GM21786 (cell line): Measurements from ENCODE around the gene TRIM69.
"Not testable (repeated sequence)": the region's sequence is repeated elsewhere in the genome, so short reads cannot be mapped to it uniquely, and the experiment has no call there.

ENCODE experiments used
- ATAC-seq: cut with Tn5 transposase; IDR thresholded peaks from one replicate; pipeline ENCODE4 v1.9.1; 2021; ENCODE audit not compliant: unreplicated experiment

The TRIM69 gene

DNA sequence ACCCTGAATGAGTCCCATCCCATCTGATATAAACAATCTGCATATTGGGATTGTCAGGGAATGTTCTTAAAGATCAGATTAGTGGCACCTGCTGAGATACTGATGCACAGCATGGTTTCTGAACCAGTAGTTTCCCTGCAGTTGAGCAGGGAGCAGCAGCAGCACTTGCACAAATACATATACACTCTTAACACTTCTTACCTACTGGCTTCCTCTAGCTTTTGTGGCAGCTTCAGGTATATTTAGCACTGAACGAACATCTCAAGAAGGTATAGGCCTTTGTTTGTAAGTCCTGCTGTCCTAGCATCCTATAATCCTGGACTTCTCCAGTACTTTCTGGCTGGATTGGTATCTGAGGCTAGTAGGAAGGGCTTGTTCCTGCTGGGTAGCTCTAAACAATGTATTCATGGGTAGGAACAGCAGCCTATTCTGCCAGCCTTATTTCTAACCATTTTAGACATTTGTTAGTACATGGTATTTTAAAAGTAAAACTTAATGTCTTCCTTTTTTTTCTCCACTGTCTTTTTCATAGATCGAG lies 20.5 kb upstream of the TRIM69 start:
- ATAC-seq: no peak

DNA sequence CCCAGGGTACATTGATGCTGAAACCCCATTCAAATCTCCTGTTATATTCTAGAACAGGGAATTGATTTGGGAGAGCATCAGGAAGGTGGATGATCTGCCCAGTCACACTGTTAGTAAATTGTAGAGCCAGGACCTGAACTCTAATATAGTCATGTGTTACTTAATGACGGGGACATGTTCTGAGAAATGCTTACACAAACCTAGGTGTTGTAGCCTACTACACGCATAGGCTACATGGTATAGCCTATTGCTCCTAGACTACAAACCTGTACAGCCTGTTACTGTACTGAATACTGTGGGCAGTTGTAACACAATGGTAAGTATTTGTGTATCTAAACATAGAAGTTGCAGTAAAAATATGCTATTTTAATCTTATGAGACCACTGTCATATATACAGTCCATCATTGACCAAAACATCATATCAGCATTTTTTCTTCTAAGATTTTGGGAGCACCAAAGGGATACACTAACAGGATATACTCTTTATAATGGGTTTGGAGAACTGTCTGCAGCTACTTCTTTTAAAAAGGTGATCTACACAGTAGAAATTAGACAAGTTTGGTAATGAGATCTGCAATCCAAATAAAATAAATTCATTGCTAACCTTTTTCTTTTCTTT lies 19.2 kb upstream of the TRIM69 start:
- no peak for ATAC-seq

DNA sequence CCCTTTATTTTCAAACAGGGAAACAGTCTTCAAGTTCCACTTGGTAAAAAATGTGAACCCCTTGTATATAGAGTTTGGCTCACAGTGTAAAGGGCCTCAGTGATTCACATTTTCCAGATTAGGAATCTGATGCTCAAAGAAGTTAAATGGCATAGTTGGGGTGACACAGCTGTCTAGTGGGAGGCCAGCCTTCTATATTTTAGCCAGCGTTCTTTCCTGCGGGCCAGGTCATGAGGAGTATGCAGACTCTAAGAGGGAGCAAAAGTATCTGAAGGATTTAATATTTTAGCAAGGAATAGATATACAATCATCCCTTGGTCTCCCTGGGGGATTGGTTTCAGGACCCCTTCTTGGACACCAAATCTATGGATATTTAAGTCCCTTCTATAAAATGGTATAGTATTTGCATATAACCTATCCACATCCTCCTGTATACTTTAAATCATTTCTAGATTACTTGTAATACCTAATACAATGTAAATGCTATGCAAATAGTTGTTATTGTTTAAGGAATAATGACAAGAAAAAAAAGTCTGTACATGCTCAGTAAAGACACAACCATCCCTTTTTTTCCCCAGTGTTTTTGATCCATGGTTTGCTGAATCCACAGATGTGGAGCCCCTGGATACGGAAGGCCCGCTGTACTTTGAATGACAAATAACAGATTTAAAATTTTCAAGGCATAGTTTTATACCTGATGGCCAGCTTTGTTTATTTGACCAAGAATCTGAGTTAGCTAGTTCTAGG lies 18.0 kb upstream of the TRIM69 start:
- ATAC-seq: no peak

DNA sequence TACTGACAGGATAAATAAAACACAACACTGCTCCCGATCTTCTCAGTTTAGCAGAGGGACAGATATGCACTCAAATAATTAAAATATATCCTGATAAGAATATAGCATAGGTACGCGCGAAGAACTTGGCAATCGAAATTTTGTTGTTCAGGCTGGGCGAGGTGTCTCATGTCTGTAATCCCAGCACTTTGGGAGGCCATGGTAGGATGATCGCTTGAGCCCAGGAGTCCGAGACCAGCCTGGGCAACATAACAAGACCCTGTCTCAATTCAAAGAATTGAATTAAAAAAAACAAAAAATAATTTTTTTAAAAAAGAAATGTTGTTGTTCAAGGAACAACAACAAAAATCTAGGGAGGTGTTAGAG lies 17.4 kb upstream of the TRIM69 start:
- no peak for ATAC-seq

DNA sequence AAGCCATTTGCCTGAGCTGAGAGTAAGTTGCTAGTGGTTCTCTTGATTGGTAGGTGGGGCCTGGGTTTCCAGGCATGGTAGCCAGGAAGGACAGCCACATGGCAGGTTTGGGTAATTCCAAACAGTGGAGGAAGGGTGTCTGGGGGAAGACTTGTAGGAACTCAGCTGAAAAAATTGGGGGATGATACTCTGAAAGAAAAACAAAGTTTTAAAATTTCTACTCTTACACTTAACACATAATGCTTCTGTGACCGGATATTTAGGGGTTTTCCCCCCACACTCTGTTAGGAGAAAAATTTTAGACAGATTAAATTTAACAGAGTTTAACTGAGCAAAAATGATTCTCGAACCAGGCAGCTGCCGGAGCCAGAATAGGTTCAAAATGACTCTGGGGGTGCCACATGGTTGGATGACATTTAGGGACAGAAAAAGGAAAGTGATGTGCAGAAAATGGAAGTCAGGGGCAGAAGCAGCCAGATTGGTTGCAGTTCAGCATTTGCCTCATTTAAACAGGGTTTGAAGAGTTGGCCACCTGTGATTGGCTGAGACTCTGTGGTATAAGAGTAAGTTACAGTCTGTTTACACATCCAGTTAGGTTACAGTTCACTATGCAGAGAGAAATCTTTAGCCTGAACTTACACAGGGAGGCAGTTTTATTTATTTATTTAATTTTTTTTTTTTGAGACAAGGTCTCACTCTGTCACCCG lies 16.9 kb upstream of the TRIM69 start:
- ATAC-seq: peak; percentile 52

DNA sequence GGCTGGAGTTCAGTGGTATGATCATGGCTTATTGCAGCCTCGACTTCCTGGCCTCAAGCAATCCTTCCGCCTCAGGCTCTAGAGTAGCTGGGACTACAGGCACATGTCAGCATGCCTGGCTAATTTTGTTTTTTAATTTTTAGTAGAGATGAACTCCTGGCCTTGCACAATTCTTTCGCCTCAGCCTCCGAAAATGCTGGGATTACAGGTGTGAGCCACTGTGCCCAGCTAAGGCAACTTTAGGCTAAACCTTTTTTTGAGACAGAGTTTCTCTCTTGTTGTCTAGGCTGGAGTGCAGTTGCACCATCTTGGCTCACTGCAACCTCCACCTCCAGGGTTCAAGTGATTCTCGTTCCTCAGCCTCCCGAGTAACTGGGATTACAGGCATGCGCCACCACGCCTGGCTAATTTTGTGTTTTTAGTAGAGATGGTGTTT lies 16.3 kb upstream of the TRIM69 start:
- ATAC-seq: not testable (repeated sequence)

DNA sequence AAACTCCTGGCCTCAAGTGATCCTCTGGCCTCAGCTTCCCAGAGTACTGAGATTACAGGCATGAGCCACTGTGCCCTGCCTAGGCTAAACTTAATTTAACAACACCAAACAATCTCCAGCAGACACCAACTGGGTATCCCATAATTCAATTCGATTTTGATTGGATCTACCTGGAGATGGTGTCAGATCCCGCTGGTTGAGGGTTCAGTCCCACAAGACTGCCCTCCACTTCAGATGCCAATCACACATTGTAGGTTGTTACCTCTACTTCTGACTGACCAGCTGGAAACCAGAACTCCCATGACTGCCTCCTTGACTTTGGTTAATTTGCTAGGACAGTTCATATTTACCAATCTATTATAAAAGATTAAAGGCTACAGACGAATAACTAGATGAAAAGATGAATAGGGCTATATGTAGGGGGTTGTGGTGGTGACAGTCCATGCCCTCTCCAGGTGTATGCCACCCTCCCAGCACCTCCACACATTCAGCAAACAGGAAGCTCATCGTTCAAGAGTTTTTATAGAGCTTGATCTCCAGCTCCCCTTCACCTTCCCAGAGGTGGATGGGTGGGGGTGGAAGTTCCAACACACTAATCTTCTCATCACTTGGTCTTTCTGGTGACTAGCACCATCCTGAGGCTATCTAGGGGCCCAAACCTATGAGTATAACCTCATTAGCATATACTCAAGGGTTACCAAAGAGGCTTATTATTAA lies 15.7 kb upstream of the TRIM69 start:
- no peak for ATAC-seq

DNA sequence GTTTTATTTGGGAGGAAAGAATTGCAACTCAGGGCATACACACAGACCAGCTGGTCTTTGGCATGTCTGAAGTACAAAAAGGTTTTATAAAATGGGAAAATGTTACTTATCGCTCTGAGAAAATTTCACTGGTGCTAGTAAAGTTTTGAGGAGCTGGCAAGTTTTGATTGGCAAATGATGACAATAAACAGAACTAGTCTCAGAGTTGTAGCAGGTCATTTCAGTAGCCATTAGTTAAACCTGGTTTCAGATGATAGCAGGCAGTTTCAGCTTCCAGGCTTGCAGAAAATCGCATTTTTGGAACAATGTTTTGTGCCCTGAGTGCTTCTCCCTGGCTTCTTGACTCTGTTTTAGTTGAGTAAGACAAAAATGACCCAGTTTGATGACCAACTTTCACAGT lies 14.3 kb upstream of the TRIM69 start:
- no peak for ATAC-seq

DNA sequence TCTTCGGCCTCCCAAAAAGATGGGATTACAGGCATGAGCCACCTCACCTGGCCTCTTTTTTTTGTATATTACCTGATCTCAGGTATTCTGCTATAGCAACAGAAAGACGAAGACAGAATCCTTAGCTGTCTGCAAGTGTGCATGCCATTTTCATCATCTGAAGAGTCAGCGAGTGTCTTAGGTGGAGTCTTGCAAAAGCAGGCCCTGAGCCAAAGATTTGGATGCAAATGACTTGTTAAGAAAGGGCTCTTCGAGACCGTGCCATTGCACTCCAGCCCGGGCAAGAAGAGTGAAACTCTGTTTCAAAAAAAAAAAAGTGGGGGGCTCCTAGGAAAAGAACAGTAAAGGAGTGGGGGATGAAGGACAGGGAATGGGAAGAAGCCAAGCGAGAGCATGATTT lies 10.2 kb upstream of the TRIM69 start:
- no peak for ATAC-seq

DNA sequence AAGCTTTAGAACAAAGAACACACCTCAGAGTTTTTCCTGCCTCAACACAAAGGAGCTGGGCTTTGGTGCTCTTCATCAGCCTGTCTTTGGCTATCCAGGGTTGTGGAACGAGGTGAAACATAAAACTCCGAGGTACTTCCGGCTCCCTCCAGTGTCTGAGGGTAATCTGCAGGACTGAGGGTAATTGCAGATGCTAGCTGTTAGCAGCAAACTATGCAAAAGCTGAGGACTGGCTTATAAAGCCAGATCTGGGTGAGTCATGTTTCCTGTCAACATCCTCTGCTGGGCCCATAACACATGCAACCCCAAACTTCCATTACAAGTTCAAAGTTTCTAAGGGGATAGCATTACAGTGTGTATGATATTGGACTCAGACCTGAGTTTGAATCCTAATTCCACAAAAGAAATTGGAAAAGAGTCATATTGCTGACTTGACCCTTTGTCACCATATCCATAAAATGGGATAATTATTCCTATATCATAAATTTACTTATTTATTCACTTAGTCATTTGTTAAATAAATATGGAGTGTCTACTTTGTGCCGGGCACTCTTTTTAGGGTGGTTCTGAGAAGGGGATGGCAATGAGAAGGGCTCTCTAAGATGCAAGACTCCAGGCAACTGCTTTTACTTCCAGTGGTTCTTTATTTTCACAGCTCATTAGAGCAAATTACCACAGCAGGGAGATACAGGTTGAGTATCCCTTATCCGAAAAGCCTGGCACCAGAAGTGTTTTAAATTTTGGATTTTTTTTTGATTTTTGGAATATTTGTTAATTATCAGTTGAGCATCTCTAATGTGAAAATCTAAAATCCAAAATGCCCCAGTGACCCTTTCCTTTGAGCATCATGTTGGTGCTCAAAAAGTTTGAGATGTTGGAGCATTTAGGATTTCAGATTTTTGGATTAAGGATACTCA lies 9.5 kb upstream of the TRIM69 start:
- ATAC-seq: peak; percentile 31

DNA sequence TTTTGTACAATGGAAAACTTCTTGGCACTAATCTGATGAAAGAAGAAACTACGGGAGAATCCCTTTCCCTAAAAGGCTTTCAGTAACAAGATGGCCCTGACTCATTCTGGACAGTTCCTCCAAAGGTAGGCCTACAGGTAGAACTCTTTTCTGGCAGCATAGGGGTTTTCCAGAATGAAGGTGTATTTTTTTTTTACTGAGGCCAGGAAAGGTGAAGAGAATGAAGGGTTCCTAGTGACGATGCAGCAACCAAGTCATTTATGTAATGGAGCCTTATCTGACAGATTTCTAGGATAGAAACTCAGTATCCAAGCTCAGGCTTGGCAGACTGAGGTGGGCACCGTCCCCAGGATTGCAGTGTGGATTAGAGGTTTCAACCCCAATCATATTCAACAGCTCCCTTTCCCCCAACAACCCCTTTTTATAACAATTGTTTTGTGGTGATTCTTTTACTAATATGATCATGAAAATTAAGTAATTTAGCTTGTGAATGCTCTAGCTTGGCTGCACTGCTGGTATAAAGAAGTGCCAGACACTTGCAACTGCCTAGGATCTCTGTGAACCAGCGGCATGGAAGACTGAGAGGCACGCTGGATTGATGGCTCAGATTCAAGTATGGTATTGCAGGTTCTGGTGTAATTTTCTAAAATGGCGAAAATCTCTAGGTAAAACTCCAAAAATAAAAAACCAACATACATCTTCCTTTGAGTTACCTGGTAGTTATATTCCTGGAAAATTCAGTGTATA lies 8.7 kb upstream of the TRIM69 start:
- ATAC-seq: no peak

DNA sequence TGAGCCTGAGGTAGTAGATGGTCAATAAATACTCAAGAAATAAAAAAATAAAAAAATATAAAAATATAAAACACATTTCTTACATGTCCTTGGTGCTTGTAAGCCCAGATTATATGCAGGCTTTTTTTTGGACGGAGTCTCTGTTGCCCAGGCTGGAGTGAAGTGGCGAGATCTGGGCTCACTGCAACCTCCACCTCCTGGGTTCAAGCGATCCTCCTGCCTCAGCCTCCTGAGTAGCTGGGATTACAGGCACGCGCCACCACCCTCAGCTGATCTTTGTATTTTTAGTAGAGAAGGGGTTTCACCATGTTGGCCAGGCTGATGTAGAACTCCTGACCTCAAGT lies 8.1 kb upstream of the TRIM69 start:
- not testable (repeated sequence) for ATAC-seq

DNA sequence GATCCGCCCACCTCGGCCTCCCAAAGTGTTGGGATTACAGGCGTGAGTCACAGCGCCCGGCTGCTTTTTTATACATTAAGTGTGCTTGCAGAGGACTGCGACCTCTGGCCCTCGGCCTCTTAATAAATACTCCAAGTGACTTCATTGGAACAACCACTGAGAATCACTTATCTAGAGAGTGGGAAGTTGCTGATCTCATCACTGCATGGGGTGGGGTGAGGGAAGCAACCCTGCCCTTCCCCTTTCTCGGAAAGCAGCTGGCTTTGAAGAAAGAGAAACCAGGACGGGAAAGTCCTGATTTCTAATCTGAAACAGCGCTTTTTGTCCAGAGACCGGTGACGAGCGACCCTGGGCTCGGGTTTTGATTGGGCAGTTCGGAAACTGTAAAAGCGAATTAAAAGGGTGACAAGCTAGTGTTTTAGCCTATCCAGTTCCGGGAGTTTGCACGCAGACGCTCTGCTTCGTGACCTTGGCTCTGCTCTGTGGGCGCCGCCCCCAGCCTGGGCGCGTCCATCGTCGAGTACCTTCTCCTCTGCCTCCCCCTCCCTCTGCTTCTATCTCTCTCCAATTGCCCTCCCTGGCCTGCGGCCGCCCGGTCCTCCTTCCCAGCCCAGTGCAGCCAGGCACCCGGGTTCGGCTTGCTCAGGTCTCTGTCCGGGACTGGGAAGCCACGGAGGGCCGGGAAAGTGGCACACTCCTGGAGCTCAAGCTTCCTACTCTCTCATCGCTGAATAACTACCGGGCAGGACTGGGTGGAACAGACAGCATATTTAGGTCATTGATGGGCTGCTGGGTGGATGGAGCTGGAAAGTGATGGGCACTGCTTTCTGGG lies 7.5 kb upstream of the TRIM69 start:
- peak; percentile 72 for ATAC-seq

DNA sequence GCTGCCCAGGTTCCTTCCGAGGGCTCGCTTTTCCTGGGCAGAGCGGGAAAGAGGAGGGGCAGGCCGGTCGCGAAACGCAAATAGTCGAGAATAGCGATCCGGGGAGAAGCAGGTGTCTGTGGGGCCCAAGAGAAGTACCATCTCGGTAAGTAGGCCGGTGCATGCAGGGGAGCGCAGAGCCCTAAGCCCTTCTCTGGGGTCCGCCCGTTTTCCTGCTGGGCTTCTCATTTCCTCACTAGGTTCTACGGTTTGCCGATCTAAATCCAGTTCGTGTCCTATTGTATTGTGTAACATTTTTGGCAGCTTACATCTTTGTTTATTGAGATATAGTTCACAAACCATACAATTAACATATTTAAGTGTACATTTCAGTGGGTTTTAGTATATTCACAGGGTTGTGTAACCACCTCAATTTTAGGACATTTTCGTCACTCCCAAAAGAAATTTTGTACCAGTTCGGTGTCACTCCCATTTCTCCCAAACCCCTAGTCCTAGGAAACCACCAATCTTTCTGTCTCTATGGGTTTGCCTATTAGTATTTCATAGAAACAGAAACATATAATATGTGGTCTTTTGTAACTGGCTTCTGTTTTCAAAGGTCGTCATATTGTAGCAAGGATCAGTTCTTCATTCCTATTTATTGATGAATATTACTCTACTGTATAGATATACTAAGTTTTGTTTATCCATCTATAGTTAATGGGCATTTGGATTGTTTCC lies 6.8 kb upstream of the TRIM69 start:
- ATAC-seq: no peak

DNA sequence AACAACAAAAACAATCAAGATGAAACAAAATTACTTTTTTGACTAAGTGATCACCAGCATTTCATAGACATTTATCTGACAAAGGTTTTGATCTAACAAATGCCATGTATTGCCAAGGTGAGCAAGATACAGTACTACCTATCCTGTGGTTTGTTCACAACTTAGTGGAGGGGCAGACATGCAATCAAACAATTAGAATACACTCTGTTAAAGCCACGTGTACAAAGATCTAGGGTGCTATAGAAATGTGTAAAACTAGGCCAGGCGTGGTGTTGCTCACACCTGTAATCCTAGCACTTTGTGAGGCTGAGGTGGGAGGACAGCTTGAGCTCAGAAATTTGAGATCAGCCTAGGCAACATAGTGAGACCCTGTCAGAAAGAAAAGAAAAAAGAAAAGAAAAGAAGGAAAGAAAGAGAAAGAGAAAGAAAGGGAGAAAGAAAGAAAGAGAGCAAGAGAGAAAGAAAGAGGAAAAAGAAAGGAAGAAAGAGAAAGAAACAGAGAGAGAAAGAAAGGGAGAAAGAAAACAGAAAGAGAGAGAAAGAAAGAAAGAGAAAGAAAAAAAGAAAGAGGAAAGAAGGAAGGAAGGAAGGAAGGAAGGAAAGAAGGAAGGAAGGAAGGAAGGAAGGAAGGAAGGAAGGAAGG lies 1.4 kb upstream of the TRIM69 start:
- no peak for ATAC-seq

DNA sequence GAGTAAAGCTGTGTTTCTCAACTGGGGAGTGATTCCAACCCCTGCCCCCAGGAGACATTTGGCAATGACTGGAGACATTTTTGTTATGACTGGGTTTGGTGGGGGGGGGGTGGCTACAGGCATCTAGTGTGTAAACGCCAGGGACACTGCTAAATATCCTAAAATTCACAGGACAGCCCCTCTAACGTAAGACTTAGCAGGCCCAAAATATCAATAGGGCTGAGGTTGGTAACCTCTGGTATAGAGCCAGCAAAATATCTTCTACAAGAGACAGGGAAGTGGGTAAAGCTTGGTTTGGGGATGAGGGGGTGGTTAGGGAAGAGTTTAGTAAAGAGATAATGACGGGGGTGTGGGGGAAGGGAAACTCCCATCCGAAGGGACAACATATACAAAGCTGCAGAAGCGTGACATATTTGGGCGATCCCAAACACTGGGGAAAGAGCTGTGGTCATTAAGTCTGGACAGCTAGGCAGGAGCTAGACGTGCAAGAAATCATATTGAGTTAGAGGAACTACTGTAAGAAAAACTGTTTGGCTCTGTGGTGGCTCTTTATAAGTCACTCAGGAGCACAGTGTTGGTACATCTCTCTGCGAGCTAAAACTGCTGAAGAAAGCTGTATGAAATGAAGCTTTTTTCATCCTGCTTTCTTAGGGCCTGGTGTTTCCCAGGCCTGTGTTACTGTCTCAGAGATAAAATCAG lies 697 bp upstream of the TRIM69 start:
- ATAC-seq: peak; percentile 50

DNA sequence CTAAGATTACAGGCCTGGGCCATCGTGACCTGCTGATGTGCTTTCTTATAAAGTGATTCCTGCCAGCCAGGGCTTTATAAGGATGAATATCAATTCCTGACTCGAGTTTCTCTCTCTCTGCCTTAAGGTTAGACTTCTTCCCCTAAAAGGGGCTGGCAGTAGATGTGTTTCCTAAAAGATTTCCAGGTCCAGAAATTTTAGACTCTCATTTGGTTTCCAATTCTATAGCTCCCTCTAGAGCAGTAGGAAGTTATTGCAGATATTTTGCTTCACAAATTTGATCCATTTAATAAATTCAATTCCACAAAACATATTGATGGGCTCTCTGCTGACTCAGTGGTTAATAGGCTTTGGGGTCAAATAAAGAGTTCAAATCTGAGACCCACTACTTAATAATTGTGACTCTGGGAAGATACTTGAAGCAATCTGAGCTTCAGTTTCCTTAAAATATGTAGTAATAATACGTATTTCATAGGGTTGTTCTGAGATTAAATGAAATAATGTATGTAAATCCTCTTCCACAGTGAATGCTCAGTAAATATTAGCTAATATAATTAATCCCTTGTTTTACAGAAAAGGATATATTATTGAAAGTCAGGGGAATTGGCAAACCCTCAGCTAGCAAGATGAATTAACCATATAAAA lies 2.1 kb downstream of the TRIM69 start:
- ATAC-seq: no peak
